Neural cell (in vitro differentiated cells): ENCODE results near the gene ZNRF1.
"Not testable (repeated sequence)": the region's sequence is repeated elsewhere in the genome, so short reads cannot be mapped to it uniquely, and the experiment has no call there.

Source experiments
- EP300 ChIP-seq: fragments of 450-650 bp; conservative IDR thresholded peaks from 2 replicates; pipeline ENCODE4 v1.6.1; 2014; ENCODE audit warnings: antibody characterized with exemption, mild to moderate bottlenecking, moderate library complexity; ENCODE audit not compliant: poor library complexity, severe bottlenecking
- TF ChIP-seq, protein P1 (sequence below): fragments of 450-650 bp; IDR thresholded peaks from 2 replicates; pipeline ENCODE4 v1.5.1; 2014; ENCODE audit warnings: antibody characterized with exemption, mild to moderate bottlenecking, moderate library complexity; ENCODE audit not compliant: poor library complexity, severe bottlenecking

DNA sequence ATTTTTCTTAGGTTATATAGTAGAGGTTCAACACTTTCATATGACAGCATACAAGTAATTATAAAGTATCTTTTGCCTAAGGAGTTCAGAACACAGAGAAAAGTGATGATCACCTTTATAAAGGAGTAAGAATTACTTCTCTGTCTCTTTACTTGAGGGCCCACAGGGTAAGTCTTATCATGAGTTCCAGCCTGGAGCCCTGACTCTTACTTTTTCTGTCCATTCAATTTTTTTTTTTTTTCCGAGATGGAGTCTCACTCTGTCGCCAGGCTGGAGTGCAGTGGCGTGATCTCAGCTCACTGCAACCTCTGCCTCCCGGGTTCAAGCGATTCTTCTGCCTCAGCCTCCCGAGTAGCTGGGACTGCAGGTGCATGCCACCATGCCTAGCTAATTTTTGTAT, 14.3 kb downstream of the ZNRF1 start:
- TF ChIP-seq, protein P1, sequence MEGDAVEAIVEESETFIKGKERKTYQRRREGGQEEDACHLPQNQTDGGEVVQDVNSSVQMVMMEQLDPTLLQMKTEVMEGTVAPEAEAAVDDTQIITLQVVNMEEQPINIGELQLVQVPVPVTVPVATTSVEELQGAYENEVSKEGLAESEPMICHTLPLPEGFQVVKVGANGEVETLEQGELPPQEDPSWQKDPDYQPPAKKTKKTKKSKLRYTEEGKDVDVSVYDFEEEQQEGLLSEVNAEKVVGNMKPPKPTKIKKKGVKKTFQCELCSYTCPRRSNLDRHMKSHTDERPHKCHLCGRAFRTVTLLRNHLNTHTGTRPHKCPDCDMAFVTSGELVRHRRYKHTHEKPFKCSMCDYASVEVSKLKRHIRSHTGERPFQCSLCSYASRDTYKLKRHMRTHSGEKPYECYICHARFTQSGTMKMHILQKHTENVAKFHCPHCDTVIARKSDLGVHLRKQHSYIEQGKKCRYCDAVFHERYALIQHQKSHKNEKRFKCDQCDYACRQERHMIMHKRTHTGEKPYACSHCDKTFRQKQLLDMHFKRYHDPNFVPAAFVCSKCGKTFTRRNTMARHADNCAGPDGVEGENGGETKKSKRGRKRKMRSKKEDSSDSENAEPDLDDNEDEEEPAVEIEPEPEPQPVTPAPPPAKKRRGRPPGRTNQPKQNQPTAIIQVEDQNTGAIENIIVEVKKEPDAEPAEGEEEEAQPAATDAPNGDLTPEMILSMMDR = not testable (repeated sequence)
- not testable (repeated sequence) for TF ChIP-seq EP300
